Hematopoietic multipotent progenitor cell treated with erythropoietin and hydrocortisone succinate and interleukin-3 and kit ligand, for 4 days (in vitro differentiated cells): ENCODE results near the gene SLC25A10.
A peak's percentile ranks its signal among the peaks of the same experiment; 100 is the strongest.

ENCODE experiments used
- DNase-seq: peaks from one replicate; pipeline ENCODE4 v3.0.0-alpha.2; 2015

SLC25A10 gene, protein sequence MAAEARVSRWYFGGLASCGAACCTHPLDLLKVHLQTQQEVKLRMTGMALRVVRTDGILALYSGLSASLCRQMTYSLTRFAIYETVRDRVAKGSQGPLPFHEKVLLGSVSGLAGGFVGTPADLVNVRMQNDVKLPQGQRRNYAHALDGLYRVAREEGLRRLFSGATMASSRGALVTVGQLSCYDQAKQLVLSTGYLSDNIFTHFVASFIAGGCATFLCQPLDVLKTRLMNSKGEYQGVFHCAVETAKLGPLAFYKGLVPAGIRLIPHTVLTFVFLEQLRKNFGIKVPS

DNA sequence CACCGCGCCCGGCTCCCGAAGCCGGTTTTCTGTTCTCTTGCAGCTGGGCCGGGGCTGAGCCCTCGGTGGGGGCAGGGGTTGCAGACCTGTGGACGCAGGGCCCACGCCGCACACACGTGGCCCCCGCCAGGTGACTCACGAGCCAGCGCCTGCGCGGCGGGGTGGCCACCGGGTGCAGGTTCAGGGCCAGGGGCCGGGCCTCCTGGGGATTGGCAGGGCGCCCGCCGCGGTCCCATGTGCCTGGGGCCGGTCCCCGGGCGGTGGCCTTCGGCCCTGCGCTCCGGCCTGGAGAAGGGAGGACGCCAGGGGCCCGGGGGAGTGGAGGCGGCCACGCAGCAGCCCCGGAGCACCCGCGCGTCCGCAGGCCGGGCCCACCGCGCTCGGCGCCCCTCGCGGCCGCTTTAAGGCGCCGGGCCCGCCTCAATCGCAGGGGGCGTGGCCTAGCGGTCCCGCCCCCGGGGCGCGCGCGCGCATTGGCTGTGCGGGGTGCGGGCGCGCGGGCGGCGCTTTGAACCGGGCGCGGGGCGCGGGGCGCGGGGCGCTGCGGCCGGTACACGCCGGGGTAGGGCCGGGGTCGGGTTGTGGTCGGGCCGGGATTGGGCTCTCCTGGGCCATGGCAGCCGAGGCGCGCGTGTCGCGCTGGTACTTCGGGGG is at the start of gene SLC25A10:
SLC25A10 (plus strand) TSS at position 471 of the 654 bp plus-strand sequence; CDS start at position 614, 143 bp downstream.
- peak; percentile 90 for DNase-seq

DNA sequence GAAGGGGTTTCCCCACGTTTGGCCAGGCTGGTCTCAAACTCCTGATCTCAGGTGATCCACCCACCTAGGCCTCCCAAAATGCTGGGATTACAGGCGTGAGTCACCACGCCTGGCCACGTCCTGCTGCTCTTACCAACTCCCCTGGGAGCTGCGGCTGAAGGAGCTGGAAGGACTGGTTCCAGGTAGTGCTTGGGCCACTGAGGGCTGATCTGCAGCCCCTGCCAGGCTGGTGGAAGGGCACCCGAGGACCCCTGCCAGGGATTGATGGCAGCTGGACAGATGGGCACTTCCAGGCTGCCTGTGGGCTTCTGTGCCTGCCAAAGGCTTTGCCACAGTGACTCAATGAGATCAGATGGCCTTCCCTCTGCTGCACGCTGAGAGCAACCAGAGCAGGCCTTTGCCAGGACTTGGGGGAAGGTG is 48.0 kb upstream of the SLC25A10 start:
- DNase-seq = no peak

DNA sequence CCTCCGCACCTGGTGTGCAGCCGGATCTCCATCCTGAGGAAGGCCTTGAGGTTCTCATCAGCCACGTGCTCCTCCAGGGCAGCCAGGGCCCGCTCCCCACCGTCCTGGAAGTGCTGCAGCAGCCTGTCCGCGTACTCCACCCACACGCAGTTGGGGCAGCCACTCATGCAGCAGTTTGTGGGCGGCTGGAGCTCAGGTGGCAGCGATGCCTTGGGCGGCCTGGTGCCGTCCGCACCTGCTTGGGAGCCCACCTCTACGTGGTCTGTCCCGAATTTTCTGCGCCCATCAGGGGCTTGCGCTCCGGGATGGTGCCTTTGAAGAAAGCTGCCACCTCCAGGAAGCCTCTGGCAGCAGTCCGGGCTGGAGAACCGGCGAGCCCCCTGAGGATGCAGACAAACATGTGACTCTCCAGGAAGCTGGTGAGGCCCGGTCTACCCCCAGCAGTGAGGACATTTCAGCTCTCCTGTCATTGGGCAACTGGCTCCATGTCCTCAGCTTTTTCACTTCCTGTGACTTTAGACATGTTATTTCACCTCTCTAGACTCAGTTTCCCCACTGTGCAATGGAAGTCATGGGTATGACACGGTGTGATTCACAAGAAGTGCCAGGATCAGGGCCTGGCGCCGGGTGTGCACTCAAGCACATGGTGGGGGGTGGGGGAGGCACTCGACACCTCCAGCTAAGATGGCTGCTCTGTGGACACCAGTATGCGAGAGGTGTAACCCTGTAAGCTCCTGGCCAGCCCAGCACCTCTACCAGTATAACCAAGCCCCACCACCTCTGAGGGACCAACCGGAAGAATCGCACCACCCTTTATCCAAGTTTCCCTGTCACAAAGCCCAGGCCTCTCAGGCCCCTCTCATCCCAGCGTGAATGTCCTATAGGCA is 46.6 kb upstream of the SLC25A10 start:
- DNase-seq = peak; percentile 79

DNA sequence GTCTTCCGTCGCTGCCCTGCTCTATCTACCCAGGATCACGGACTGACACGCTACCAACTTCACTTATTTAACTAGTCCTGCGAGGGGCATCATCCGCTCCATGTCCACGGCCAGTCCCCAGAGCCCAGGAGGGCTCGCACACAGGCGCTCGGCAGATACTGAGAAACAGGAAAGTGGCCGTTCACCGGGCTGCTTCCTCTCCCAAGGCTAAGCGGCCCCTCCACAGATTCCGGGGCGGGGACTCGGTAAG is 46.1 kb upstream of the SLC25A10 start:
- DNase-seq = peak; percentile 77

DNA sequence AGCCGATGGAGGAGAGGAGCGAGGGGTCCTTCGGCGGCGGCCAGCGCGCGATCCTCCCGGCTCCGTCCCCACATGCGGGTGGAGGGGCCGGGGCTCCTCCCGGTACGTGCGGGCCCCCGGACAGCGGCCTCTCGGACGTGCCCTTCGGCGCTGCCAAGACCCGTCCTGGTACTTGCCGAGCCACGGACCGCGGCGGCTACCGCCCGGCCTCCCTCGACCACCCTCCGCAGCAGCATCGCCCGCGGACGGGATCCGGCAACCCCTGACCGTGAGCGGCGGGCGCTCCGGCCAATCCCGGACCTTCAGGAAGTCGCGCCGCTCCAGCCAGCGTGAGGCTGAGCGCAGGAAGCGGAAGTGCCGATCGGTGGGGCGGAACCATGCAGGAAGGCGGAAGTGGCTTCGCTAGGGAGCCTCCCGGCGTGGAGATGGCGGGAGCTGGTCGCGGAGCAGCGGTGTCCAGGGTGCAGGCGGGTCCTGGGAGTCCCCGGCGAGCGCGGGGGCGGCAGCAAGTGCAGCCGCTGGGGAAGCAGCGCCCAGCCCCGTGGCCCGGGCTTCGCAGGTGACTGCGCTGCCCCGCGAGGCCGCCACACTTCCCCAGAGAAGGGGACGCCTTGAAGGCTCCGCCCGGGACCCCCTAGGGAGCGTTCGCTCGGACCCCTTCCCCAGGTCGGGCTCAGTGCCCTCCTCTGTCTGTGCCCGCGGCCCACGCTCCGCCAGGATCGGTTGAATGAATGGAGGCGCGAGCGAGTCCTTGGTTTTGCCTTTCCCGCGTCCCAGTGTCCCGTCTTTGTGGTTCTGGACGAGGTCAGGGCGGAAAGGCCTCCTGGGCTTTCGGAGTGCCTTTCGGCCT is 45.5 kb upstream of the SLC25A10 start, which contains the start of the genes CCDC137 and OXLD1:
CCDC137 (plus strand) TSS at position 396 of the 850 bp plus-strand sequence; CDS start at position 426, 30 bp downstream.
OXLD1 (minus strand) TSS at position 264 of the 850 bp plus-strand sequence; CDS start at position 236, 28 bp downstream.
- peak; percentile 99 for DNase-seq

DNA sequence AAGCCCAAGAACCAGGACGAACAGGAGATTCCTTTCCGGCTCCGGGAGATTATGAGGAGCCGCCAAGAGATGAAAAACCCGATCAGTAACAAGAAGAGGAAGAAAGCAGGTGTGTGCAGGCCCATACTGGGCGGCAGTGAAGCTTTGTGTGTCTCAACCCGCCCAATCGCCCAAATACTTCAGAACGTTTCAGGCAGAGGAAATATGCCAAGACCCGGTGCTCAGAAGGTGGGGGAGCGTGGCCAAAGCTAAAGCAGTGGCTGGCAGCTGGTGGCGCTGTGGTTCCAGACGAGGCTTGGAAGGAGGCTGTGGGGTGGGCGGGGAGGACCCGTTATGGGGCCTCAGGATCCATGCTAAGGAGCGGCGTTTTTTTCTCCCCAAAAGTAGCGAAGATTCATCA is 44.3 kb upstream of the SLC25A10 start:
- DNase-seq = peak; percentile 66

DNA sequence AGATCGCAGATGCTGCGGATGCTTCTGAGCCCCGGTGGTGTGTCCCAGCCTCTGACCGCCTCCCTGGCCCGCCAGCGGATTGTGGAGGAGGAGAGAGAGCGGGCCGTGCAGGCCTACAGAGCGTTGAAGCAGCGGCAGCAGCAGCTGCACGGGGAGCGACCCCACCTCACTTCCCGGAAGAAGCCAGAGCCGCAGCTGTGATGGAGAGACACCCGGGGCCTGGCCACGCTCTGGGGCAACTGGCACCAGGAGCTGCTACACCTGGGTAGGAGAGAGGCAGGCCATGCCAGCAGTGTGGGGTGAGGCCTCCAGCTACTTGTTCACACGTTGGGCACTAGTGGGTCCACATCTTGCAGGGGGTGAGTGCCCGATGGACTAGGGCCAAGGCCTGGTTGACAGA is 39.6 kb upstream of the SLC25A10 start:
- no peak for DNase-seq

DNA sequence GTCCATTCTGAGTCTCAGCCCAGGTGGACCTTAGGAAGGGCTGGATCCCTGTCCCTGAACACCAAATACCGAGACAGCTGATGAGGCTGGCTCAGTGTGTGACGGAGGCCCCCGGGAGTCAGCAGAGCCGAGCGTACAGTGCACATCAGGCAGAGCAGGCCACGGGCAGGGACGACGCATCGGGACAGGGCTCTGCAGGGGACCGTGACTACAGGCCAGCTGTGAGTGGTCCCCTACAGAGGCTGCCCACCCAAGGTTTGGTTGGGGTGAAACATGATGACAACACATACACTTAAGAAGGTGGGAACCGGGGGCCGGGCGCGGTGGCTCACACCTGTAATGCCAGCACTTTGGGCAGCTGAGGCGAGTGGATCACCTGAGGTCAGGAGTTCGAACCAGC is 39.1 kb upstream of the SLC25A10 start:
- no peak for DNase-seq

DNA sequence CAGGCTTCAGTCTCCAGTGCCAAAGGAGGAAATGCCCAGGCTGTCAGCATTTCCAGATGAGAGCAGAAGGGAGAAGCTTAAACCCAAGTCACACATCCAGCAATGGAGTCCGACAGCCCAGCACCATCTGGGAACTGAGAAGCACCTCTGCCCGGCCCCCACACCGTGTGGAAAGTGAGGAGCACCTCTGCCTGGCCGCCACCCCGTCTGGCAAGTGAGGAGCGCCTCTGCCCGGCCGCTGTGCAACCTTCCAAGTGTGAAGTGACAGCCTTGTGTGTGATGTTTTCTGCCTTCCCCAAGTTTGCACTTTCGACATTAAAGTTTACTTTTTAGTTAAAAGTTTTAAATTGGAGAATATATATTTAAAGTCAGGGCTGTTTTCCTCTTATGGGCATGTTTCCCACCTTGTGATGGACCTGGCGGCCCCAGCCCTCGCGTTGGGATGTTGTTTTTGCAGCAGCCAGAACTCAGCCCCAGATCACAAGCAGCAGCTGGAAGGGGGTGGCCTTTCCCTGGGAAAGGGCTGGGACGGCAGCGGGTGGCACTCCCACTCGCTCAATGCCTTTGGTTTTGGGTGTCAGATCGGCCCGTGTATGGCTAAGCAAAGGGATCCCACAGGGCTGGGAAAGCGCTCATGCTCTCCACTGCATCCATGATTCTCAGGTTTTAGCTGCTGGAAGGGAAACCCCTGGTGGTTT is 38.4 kb upstream of the SLC25A10 start:
- DNase-seq = no peak

DNA sequence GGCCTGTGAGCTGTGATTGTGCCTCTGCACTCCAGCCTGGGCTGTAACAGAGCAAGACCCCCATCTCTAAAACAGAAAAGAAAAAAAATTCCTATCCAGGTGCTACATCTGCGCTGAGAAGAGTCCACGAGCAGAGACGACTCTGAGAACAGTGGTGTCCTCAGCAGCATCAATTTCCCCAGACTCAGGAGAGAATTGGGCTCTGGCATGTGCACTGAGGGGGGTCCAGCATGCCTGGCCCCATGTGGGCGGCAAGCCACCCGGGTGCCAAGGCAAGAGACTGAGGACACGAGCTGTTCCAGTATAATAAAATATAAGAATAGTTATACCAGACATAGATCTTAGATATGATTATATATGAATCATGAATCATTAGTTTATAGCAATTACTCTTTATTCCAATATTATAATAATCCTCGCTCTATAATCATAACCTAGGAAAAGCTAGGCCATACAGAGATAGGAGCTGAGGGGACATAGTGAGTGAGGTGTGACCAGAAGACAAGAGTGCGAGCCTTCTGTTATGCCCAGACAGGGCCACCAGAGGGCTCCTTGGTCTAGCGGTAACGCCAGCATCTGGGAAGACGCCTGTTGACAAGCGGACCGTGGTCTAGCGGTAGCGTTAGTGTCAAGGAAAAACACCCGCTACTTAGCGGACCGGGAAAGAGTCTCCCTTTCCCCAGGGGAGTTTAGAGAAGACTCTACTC is 36.4 kb upstream of the SLC25A10 start:
- peak; percentile 55 for DNase-seq

DNA sequence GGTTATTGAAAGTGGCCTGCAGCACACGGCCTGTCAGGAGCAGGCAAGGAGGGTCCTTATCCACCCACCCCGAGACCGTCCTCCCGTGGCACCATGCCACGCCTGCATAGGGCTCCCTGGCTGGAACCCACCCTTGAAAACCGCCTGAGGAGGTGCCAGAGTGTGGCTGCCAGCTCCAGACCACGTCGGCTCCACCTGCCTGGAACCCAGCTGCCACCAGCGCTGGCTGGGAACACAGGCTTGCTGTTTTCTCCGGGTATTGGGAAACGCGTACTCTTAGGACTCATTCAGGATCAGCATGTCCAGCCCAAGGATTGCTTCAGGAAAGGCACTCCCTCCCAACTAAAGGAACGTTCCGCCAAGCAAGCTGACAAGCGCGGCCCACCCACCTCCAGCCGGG is 35.2 kb upstream of the SLC25A10 start:
- no peak for DNase-seq

DNA sequence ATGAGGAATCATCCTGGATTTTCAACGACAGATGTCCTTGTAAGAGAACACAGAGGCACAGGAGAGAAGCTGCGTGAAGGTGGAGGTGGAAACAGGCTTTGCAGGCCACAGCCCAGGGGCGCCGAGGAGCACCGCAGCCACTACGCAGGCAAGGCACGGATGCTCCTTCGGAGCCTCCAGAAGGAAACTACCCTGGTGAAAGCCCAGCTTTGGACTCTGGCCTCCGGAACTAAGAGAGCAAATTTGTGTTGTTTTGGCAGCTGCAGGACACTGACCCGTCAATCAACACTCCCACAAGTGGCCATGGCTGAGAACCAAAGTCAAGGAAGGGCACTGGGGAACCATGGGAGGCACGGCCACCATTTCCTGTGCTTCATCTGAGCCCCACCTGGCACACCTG is 31.9 kb upstream of the SLC25A10 start:
- no peak for DNase-seq

DNA sequence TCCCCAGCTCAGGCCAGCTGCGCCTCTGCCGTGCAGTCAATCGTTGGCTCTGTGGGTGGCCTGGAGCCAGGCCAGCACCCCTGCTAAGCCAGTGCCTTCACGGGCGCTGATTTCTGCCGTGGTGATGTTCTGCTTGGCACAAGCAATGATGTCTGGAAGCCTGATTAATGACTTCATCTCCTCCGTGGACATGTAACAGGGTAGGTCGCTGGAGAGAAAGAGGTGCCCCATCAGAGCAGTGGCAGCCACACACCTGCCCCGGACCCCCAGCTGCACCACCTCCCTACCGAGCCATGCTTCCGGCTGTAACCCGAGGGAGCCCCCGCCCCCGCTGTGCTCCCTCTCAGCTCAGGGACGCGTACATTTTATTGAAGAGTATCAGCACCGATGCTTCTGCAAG is 30.4 kb upstream of the SLC25A10 start:
- no peak for DNase-seq

DNA sequence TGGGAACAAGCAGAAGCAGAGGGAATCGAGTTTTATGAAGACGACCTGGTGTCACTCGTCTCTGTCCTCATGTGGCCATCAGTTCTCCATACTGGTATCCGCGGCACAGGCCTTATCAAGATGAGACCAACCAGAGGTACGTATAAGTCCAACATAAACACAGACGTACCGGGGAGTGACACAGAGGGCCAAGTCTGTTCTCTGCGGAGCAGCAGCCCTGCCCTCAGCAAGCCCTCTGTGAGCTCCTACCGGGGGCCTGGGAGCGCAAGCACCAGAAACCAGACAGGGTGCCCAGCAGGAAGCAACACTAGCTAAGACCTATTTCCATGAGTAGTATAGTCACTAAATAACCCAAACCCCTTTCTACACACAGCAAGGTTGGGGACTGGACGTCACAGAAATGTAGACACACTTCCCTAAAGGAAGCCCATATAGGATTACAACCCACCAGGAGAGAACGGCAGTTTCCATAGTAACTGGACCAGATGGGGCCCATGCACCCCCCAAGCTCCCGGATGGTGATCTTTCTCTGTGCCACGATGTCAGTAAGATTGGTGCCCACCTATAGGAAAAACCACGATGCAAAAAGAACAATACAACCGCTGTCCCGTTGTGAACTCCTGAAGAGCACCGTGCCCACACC is 29.4 kb upstream of the SLC25A10 start:
- DNase-seq = peak; percentile 26

DNA sequence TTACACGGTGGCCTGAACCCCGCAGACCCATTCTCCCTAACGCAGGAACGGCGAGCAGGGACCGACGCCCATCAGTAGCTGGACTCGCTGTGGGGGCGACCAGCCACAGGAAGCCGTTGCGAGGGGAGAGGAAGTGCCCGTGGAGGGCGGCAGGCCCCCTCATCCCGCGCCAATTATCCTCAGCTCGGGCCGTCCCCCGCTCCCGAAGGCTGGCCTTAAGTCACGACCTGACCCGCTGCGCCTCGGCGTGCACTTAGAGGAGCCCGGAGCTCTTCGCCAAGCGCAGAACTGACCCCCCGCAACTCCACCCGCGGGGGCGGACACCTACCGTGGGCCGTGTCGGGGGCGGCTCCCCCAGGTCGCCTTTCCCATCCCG is 28.9 kb upstream of the SLC25A10 start:
- DNase-seq = peak; percentile 55

DNA sequence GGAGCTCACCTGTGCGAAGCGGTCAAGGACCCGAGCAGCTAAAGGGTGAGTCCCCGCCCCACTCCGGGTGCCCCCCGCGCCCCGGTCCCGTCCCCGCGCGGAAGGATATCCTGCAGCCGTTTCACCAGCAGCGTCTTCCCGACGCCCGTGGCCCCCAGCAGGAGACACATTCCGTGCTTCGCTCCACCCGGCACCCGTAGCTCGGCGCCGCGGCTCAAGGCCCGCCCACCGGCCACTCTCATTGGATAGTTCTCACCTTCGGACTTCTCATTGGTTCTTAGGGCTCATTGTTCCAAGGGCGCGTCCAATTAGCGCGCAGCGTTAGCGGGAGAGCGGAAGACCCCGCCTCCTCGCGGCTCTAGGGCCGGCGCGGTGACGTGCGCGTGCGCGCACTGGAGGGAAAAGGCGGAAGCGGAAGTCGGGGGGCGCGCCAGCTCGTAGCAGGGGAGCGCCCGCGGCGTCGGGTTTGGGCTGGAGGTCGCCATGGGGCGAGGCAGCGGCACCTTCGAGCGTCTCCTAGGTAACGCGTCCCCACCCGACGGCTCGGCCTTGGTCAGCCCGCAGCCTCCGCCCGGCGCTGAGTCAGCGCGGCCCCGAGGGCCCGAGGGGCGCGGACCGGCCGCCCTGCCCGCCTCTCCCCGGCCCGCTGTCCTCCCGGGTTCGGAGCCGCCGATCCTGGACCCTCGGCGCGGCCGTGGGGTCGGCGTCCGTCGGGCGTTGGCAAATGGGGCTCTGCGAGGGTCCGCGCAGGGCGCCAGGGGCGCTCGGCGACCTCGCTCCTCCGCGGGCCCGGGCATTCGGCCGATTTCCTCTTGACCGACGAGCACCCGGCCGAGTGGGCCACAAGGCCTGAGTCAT is 28.3 kb upstream of the SLC25A10 start, which contains the start of the genes ARL16 and HGS:
ARL16 (minus strand) TSS at position 214 of the 858 bp plus-strand sequence; CDS start at position 170, 44 bp downstream.
HGS (plus strand) TSS at position 428 of the 858 bp plus-strand sequence; CDS start at position 484, 56 bp downstream.
- DNase-seq = peak; percentile 99

DNA sequence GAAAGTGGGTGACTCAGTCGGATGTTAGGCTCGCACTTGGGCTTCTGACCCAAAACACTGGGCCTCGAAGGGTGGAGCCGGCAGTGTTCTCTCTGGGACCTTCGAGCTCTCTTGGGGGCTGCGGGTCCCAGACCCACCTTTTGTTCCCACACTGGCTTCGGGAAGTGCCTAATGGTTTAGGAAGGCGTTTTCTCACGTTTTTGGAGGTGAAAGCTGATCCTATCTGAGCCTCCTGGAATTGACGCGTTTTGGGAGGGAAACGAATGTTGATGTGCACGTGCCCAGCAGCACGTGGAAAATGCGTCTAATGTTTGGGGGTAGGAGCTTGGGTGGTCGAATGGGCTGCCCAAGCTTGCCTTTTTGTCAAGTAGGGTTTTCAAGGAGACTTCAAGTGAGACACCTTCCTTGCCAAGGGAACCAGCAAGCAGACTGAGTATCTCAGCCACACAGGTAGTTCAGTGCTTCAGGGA is 27.6 kb upstream of the SLC25A10 start:
- DNase-seq = peak; percentile 51

DNA sequence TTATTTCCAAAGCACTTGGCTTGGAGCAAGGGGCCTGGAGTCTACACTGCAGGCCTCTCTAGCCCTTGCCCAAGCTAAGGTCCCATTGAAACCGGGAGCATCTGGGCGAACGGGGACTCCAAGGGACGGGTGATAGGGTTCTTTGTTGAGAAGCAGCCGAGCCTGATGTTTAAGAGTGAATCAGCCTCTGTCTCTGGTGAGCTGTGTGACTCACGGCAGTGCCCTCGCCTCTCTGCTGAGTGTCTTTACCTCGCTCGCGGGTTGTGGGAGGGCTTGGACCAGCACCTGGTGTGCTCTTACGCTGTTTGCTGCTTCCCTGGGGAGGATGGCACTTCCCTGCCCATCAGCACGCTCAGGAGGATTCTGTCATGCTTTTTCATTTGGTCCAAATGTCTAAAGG is 27.0 kb upstream of the SLC25A10 start:
- DNase-seq = no peak

DNA sequence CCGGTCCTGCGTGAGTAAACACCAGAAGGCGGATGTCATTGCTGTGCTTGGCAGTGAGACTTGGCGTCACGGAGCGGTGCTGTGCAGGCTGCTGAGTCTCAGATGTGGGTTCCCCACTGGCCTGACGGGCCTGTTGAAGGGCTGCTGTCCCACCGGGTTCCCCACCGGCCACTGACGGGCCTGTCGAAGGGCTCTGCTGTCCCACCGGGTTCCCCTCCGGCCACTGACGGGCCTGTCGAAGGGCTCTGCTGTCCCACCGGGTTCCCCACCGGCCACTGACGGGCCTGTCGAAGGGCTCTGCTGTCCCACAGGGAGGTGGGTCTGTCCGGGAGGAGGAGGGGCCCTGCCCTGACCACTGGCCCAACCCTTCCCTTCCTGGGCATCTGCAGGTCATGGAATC is 25.5 kb upstream of the SLC25A10 start:
- no peak for DNase-seq
